Liver (tissue), 9 donors: ENCODE data around the gene BPIFB1. TPM values are rescaled to one million over a fixed set of nuclear protein-coding genes. Genes with fewer than 3 reads are reported as not detected.

Experiments
- DNase-seq: peaks from one replicate; pipeline ENCODE4 v3.0.0-alpha.2; 2017; ENCODE audit warnings: low spot score
- H3K27ac ChIP-seq, 2 donors: one replicate each; pipeline ENCODE4 v1.7.0; 2013; ENCODE audit warnings: inconsistent platforms in 2 of 2, low read length in 2 of 2, control low read depth in 1 of 2, low read depth in 1 of 2, mild to moderate bottlenecking in 1 of 2
- H3K27me3 ChIP-seq, 4 donors: one replicate each; pipeline versions ENCODE4 v1.6.1 to v1.7.0; 2013; ENCODE audit warnings: low read length in 3 of 4, inconsistent platforms in 1 of 4, mild to moderate bottlenecking in 1 of 4, moderate library complexity in 1 of 4; ENCODE audit not compliant: control insufficient read depth in 4 of 4, insufficient read depth in 4 of 4
- H3K36me3 ChIP-seq, 4 donors: one replicate each; pipeline versions ENCODE4 v1.6.1 to v1.7.0; 2013; ENCODE audit warnings: low read length in 3 of 4, mild to moderate bottlenecking in 3 of 4, low read depth in 1 of 4, moderate library complexity in 1 of 4; ENCODE audit not compliant: control insufficient read depth in 4 of 4, insufficient read depth in 3 of 4
- H3K4me1 ChIP-seq, 4 donors: one replicate each; pipeline versions ENCODE4 v1.6.1 to v1.7.0; 2013; ENCODE audit warnings: low read length in 3 of 4, mild to moderate bottlenecking in 3 of 4, moderate library complexity in 1 of 4; ENCODE audit not compliant: control insufficient read depth in 4 of 4, insufficient read depth in 4 of 4
- H3K4me3 ChIP-seq, 3 donors: one replicate each; pipeline versions ENCODE4 v1.6.1 to v1.7.0; 2013; ENCODE audit warnings: low read length in 3 of 3, control low read depth in 1 of 3, low read depth in 1 of 3, mild to moderate bottlenecking in 1 of 3
- H3K9ac ChIP-seq, 2 donors: one replicate each; pipeline ENCODE4 v1.7.0; 2013; ENCODE audit warnings: low read length in 2 of 2, mild to moderate bottlenecking in 2 of 2, moderate library complexity in 2 of 2, control low read depth in 1 of 2, low read depth in 1 of 2
- H3K9me3 ChIP-seq, 4 donors: one replicate each; pipeline versions ENCODE4 v1.6.1 to v1.7.0; 2013; ENCODE audit warnings: low read length in 3 of 4; ENCODE audit not compliant: control insufficient read depth in 4 of 4
- FOXA1 ChIP-seq: IDR thresholded peaks from 2 replicates; pipeline ENCODE4 v1.6.1; 2016; ENCODE audit warnings: antibody characterized with exemption
- GABPA ChIP-seq, 2 donors: IDR thresholded peaks in 1 of 2; conservative IDR thresholded peaks in 1 of 2; 2 replicates each; pipeline ENCODE4 v1.6.1; 2016; ENCODE audit warnings: antibody characterized with exemption in 2 of 2, mild to moderate bottlenecking in 1 of 2, moderate library complexity in 1 of 2
- HNF4A ChIP-seq, 2 donors: conservative IDR thresholded peaks; 2 replicates each; pipeline ENCODE4 v1.6.1; 2016; ENCODE audit warnings: antibody characterized with exemption in 2 of 2, mild to moderate bottlenecking in 2 of 2
- HNF4G ChIP-seq: IDR thresholded peaks from 2 replicates; pipeline ENCODE4 v1.6.1; 2016; ENCODE audit warnings: antibody characterized with exemption
- JUND ChIP-seq, 2 donors: IDR thresholded peaks; 2 replicates each; pipeline ENCODE4 v1.6.1; 2016; ENCODE audit warnings: antibody characterized with exemption in 2 of 2
- NR2F2 ChIP-seq: IDR thresholded peaks from 2 replicates; pipeline ENCODE4 v1.6.1; 2016; ENCODE audit warnings: antibody characterized with exemption
- RAD21 ChIP-seq, 2 donors: IDR thresholded peaks; 2 replicates each; pipeline ENCODE4 v1.6.1; 2016; ENCODE audit warnings: antibody characterized with exemption in 2 of 2, mild to moderate bottlenecking in 2 of 2
- RXRA ChIP-seq, 2 donors: IDR thresholded peaks; 2 replicates each; pipeline ENCODE4 v1.6.1; 2017 to 2018; ENCODE audit warnings: antibody characterized with exemption in 2 of 2, mild to moderate bottlenecking in 1 of 2
- TAF1 ChIP-seq: conservative IDR thresholded peaks from 2 replicates; pipeline ENCODE4 v1.6.1; 2016; ENCODE audit warnings: antibody characterized with exemption, mild to moderate bottlenecking
- YY1 ChIP-seq: IDR thresholded peaks from 2 replicates; pipeline ENCODE4 v1.6.1; 2016; ENCODE audit warnings: antibody characterized with exemption, mild to moderate bottlenecking
- WGBS: extraction: QIAGEN DNeasy Blood & Tissue Kit; methylation state at CpG from one replicate; pipeline ENCODE4 v1.1.7; 2013; 5-methylcytosine and 5-hydroxymethylcytosine counted together
- polyA plus RNA-seq, 2 donors: library from polyadenylated mRNA; stranded (reverse) in 1 of 2; unstranded in 1 of 2; fragments of 200-250 nt in 1 of 2; fragments of >200 nt in 1 of 2; fragmentation: Nextera tagmentation in 1 of 2; extraction: Ambion mirVana in 1 of 2; gene quantifications; one replicate each; pipeline versions ENCODE4 v1.2.1 to v1.2.3, GENCODE V29; 2013 to 2015
- total RNA-seq, 2 donors: library from RNA; depleted of rRNA; stranded (reverse); fragments of >200 nt; gene quantifications; one replicate each; pipeline ENCODE4 v1.2.3, GENCODE V29; 2014
- TF ChIP-seq, protein P1 (sequence below): fragments of 150-350 bp; IDR thresholded peaks from 2 replicates; pipeline ENCODE4 v1.5.1; 2017; ENCODE audit warnings: improper control_type of control experiment, low read depth, low read length; ENCODE audit not compliant: missing input control
- TF ChIP-seq, protein P2 (sequence below): IDR thresholded peaks from 2 replicates; pipeline ENCODE4 v1.6.1; 2016; ENCODE audit warnings: antibody characterized with exemption, mild to moderate bottlenecking
- TF ChIP-seq, protein P3 (sequence below): IDR thresholded peaks from 2 replicates; pipeline ENCODE4 v1.6.1; 2016; ENCODE audit warnings: antibody characterized with exemption
- donor health status: healthy.
- donor health status: healthy.
- donor health status: healthy.
- donor health status: healthy.
- donor health status: healthy.

BPIFB1 gene
- total and polyA plus RNA-seq, 4 donors, result 0.08 to 0.13 TPM; not detected in 2

- TF ChIP-seq, protein P1, sequence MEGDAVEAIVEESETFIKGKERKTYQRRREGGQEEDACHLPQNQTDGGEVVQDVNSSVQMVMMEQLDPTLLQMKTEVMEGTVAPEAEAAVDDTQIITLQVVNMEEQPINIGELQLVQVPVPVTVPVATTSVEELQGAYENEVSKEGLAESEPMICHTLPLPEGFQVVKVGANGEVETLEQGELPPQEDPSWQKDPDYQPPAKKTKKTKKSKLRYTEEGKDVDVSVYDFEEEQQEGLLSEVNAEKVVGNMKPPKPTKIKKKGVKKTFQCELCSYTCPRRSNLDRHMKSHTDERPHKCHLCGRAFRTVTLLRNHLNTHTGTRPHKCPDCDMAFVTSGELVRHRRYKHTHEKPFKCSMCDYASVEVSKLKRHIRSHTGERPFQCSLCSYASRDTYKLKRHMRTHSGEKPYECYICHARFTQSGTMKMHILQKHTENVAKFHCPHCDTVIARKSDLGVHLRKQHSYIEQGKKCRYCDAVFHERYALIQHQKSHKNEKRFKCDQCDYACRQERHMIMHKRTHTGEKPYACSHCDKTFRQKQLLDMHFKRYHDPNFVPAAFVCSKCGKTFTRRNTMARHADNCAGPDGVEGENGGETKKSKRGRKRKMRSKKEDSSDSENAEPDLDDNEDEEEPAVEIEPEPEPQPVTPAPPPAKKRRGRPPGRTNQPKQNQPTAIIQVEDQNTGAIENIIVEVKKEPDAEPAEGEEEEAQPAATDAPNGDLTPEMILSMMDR, result no peak
- TF ChIP-seq FOXA1, result no peak
- TF ChIP-seq NR2F2, result no peak
- no peak for TF ChIP-seq TAF1
- no peak for TF ChIP-seq HNF4G
These were observed 45.0 kb upstream of the BPIFB1 start (continued) for GRCh38 chr20:33237989-33238388.

GRCh38 chr20:33239418-33239817 lies 43.6 kb upstream of the BPIFB1 start:
- H3K4me3 ChIP-seq, result no peak overlapping the region
- no peak overlapping the region for H3K9ac ChIP-seq
- no peak for DNase-seq
- H3K27ac ChIP-seq, result no peak overlapping the region
- 33% methylated on average over 1 of the region's 1 CpG for whole genome bisulfite sequencing
- H3K36me3 ChIP-seq, result no peaks in the 10 kb centered on the region
- TF ChIP-seq RXRA (IDR thresholded peaks at IDR 0.05), result no peak
- peaks cover 0 to 5% (median 0%) of the 10 kb centered on the region in 4 donors for H3K27me3 ChIP-seq
- no peaks in the 10 kb centered on the region for H3K9me3 ChIP-seq
- H3K4me1 ChIP-seq, result no peaks in the 10 kb centered on the region

DNA sequence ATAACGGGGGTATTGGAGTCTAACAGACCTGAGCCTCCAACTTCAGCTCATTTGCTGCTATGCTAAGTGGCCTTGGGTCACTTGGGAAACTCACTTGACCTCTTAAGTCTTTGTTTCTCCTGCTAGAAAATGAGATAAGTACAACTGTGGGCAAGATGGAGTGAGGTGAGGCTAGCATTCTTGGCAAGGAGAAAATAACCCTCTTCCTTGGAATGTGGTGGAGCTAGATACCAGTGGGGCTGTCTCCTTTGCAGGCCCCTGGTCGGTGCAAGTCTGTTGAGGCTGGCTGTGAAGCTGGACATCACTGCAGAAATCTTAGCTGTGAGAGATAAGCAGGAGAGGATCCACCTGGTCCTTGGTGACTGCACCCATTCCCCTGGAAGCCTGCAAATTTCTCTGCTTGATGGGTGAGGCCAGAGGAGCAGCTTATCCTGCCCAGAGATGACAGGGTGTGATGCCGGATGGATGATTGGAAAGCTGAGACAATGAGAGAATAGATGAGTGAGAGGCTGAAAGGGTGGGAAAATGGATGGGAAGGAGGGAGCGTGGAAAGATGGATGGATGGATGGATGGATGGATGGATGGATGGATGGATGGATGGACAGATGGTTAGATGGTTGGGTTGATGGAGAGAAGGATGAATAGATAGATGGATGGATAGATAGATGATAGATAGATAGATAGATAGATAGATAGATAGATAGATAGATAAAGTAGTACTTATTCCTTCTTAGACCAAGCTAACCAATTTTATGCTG lies 42.9 kb upstream of the BPIFB1 start:
- no peak overlapping the region for H3K9ac ChIP-seq
- peaks cover 0 to 3% (median 0%) of the 10 kb centered on the region in 4 donors for H3K27me3 ChIP-seq
- no peaks in the 10 kb centered on the region for H3K4me1 ChIP-seq
- 66% methylated on average over 4 of the region's 4 CpGs for WGBS
- H3K36me3 ChIP-seq, result no peaks in the 10 kb centered on the region
- H3K4me3 ChIP-seq, result no peak overlapping the region
- DNase-seq, result no peak
- TF ChIP-seq JUND (IDR thresholded peaks at IDR 0.05) (no peak), GABPA (IDR thresholded peaks at IDR 0.05 in 1 of 2, conservative IDR thresholded peaks at IDR 0.05 in 1 of 2) (no peak), NR2F2 (no peak), YY1 (no peak), HNF4A (conservative IDR thresholded peaks at IDR 0.05) (no peak), RXRA (IDR thresholded peaks at IDR 0.05) (no peak), FOXA1 (no peak), RAD21 (IDR thresholded peaks at IDR 0.05) (no peak)
- TF ChIP-seq, protein P1, result no peak
- TF ChIP-seq, protein P2, sequence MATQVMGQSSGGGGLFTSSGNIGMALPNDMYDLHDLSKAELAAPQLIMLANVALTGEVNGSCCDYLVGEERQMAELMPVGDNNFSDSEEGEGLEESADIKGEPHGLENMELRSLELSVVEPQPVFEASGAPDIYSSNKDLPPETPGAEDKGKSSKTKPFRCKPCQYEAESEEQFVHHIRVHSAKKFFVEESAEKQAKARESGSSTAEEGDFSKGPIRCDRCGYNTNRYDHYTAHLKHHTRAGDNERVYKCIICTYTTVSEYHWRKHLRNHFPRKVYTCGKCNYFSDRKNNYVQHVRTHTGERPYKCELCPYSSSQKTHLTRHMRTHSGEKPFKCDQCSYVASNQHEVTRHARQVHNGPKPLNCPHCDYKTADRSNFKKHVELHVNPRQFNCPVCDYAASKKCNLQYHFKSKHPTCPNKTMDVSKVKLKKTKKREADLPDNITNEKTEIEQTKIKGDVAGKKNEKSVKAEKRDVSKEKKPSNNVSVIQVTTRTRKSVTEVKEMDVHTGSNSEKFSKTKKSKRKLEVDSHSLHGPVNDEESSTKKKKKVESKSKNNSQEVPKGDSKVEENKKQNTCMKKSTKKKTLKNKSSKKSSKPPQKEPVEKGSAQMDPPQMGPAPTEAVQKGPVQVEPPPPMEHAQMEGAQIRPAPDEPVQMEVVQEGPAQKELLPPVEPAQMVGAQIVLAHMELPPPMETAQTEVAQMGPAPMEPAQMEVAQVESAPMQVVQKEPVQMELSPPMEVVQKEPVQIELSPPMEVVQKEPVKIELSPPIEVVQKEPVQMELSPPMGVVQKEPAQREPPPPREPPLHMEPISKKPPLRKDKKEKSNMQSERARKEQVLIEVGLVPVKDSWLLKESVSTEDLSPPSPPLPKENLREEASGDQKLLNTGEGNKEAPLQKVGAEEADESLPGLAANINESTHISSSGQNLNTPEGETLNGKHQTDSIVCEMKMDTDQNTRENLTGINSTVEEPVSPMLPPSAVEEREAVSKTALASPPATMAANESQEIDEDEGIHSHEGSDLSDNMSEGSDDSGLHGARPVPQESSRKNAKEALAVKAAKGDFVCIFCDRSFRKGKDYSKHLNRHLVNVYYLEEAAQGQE, result no peak
- TF ChIP-seq, protein P3, sequence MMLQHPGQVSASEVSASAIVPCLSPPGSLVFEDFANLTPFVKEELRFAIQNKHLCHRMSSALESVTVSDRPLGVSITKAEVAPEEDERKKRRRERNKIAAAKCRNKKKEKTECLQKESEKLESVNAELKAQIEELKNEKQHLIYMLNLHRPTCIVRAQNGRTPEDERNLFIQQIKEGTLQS, result no peak
- no peaks in the 10 kb centered on the region for H3K9me3 ChIP-seq
- H3K27ac ChIP-seq, result no peak overlapping the region
